IPS-18c (cell line): Measurements from ENCODE around the gene UBL4B.
"Not testable (repeated sequence)": the region's sequence is repeated elsewhere in the genome, so short reads cannot be mapped to it uniquely, and the experiment has no call there.

Experiments
- H3K4me3 ChIP-seq: 2 replicates; pipeline ENCODE4 v1.7.0; 2013; ENCODE audit warnings: low read depth, mild to moderate bottlenecking, low read length, moderate library complexity; ENCODE audit not compliant: insufficient read depth
- H3K9me3 ChIP-seq: one replicate; pipeline ENCODE4 v1.6.1; 2013; ENCODE audit warnings: mild to moderate bottlenecking, low read length, moderate library complexity; ENCODE audit not compliant: control insufficient read depth, insufficient read depth

Gene UBL4B, protein sequence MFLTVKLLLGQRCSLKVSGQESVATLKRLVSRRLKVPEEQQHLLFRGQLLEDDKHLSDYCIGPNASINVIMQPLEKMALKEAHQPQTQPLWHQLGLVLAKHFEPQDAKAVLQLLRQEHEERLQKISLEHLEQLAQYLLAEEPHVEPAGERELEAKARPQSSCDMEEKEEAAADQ

DNA sequence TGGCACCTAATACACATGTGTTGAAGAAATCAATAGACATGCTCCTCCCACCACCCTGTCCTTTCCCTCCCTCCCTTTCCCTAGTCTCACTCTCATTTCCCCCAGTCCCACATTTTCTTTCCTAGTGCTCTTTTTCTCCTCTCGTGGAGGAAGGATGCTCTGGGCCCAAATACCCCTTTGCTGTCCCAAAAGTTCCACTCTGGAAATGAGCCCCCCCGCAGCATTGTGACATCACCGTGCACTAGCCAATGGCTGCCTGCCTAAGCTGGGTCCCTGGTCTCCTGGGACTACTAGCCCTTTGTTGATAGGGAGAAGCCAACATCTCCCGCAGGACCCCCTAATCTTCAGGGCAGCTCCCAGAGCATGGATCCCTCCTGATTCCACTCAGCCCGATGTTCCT is at the start of gene UBL4B:
Gene UBL4B (plus strand): TSS at position 301 of the 400 bp plus-strand sequence. CDS start 92 bp downstream, at position 393.
- no peaks in the 10 kb centered on the region for H3K9me3 ChIP-seq
- no peak within 1 kb of the TSS for H3K4me3 ChIP-seq

DNA sequence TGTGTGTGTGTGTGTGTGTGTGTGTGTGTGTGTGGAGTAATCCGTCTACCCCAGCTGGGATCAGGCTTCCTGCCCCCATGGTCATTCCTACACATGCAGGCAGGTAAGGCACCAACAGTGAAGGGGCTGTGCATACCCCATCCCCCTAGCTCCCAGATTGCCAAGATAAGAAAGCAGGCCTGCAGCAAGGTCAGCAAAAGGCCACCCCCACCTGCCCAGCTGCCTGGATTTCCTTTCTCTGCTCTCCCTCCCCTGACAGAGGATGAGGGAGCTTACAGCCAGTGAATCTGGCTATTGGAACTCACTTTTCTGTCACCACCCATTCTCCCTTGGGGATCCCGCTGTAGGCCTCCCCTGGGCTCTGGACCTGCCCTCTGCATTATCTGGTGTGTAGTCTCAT is 49.6 kb upstream of the UBL4B start:
- no peak overlapping the region for H3K4me3 ChIP-seq
- peaks cover 2% of the 10 kb centered on the region for H3K9me3 ChIP-seq

DNA sequence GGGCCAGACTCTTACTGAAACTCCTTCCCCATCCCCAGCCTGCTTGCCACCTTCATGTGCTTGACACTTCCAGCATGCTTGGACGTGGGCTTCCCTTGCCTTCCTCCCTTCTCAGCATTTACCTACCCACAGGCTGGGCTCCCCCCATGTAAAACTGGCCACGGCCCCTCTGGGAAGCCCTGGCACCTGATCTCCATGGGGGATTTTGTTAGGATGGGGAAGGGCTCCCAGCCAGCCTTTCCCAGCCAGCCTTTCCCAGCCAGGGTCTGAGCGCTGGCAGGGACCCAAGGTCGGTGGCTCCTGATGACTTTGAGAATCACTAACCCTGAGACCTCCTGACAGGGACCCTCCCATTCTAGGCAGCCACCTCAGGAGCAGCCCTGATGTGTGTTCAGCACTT is 48.5 kb upstream of the UBL4B start:
- peaks cover 2% of the 10 kb centered on the region for H3K9me3 ChIP-seq
- H3K4me3 ChIP-seq: no peak overlapping the region

DNA sequence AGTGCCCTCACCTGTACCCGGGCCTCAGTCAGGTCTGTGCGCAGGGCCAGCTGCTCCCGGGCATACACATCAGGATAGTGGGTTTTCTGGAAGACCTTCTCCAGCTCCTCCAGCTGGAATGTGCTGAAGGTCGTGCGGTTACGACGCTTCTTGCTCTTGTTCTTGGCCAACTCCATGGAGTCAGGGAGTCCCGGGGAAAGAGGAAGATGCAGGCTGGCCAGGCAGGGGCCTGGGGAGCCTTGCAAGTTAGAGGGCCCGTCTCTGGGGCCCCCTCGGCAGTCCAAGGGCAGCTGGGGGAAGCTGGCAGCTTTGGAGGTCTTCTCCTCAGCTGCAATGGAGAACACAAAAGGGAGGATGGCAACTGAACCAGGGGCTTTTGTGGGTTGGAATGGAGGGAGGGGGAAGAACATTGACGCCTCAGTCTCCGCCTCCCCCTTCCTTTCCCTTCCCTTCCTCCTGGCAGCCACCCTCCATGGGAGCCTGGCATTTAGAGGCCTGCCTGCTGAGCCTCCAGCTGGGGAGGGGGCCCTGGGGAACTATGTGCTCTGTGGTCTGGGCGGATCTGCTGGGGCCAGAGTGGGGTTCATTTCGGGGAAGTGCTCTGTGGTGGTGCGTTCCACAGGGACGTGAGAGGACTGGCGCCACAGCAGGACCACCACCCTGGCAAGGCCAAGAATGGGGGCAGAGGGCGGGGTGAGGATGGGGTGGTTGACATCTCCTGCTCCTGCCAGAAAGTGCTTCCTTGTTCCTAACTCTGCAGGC is 47.5 kb upstream of the UBL4B start:
- H3K9me3 ChIP-seq: no peaks in the 10 kb centered on the region
- no peak overlapping the region for H3K4me3 ChIP-seq

DNA sequence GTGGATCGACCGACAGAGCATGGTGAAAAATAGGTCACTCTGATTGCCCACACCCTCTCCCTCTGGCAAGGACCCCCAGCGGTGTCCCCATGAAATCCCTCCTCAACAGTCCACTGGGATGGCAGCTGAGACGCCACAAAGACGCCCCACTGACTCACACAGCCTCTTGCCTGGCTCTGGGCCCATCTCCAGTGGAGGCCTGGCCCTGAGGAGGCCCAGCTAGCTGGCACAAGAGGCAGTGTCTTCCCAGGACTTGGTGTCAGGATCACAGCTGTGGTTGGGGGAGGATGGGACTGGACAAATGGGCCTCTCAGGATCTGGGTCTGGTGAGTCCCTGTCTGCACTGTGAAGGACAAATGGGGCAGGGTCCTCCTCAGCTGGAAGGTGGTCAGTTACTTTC is 46.4 kb upstream of the UBL4B start:
- Histone ChIP-seq H3K9me3 (no peaks in the 10 kb centered on the region), H3K4me3 (no peak overlapping the region)

DNA sequence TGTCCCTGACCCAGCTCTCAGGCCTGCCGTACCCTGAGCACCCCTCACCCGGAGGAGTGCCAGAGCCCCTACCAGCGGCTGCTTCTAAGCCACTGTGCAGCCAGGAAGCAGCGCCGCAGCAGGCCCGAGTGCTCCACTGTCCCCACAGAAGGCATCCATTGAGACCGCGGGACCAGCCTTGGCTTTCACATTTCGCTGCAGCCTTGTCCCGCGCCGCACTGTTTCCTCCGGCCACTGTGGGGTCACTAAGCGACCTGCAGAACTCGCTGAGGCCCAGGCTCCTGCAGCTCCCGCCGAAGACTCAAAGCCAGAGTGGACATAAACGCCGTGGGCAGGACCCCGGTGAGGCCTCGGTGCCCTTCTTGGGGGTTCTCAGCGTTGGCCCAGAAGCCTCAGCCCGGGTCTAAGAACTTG is 44.8 kb upstream of the UBL4B start:
- Histone ChIP-seq H3K9me3 (no peaks in the 10 kb centered on the region), H3K4me3 (peak overlapping the region; percentile 34; the same call in 1 of the 2 replicates)

DNA sequence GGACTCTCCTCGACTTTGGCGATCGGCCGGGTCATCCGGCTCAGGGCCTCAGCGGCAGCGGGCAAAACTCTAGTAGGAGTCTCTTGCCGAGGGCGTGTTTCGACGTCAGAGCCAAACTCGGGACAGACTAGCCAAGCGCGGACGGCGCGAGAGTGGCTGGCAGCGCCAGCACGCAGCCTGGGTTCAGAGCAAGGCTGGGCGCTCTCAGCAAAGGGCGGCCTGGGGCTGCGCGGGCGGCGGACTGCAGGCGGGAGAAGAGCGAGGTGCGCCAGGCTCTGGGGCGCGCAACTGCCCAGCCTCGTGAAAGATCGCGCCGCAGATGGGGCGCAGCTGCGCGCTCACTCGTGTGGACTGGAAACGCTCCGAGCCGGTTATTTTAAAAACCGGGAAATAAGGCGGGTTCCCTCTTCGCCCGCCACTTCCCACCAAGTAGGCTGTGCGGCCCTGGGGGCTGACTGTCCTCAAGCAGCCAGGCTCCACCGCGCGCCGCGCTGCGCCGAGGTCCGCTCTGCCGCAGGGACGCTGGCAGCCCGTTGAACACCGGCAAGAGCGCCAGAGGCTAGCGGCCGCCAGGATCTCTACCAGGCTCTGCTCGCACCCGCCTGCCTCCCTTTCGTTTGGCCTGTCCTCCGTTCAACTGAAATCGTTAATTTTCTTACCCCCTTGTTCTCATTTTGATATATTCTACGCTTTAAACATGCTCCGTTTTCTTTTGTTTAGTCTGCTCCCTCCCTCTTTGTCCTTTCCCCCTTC is 44.2 kb upstream of the UBL4B start:
- Histone ChIP-seq H3K9me3 (no peaks in the 10 kb centered on the region), H3K4me3 (peak overlapping the region; percentile 34; the same call in 1 of the 2 replicates)

DNA sequence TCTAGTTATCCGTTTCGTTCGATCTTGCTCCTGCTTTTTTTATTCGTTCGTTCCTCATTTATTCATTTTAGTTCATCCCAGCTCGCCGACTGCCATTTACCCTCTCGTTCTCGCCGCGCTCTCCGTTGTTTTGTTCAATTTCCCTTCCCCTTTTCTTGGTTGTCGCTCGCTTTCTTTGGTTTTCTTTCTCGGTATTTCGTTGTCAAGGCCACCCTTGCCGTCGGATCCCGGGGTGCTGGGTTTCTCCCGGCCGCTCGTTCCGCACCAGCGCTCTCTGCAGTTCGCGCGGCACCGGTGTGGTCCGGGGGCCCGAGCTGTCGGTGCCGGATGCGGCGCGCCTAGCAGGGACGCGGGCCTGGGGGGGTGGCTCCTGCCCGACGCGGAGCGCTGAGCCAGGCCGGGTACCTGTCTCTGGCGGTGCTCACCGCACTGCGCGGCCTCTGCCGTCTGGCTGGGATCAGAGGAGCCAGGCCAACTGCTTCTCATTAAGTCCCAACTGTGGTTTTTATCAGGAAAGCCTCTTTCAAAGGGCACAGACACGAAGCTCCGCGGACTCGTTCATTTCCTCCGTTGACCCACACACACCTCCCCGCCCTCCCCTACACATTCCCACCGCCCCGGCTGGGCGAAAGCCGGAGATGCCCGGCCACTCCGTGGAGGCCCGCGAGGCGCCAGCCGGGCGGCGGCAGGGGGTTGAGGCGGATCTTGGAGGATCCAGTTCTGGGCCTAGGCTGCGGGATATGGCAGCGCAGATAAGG is 43.4 kb upstream of the UBL4B start:
- Histone ChIP-seq H3K9me3 (no peaks in the 10 kb centered on the region), H3K4me3 (peak overlapping the region; percentile 34; the same call in 1 of the 2 replicates)

DNA sequence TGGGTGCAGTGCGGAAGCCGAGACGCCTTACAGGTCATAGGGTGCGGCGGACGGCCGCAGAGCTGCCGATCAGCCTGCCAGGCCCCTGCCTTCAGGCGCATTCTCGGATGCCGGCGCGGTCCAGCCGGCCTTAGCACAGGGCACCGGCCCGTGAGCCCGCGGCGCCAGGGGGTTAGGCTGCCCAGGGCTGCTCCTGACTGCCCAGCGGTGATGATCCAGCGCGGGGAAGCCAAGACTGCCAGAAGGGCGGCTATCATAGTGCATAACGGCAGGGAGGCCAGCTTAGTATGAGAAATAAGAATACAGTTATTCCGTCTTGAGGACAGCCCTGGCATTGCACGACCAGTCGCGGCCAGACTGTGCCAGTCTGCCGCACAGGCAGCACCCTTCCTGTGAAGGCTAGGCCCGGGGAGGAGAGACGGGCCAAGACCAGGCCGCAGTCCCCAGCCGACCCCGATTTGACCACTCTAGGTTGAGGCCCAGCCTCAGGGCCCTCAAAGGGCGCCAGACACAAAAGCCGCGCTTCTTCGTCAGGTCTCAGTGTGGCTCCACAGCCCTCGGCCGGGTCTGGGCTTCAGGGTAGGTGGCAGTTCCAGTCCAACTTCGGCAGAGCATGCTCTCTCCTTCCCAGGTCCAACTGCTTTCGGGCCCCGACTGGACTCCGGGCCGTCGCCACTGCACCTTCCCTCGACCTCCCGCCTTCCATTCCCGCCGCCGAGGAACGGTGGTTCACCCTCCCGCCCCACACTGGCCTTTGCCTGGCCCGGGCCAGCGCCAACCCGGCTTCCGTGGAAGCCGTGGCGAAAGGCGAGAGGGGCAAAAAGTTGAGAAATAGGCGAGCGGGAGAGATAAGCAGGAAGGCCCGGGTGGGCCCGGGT is 42.6 kb upstream of the UBL4B start:
- Histone ChIP-seq H3K4me3 (peak overlapping the region; percentile 50), H3K9me3 (no peaks in the 10 kb centered on the region)

DNA sequence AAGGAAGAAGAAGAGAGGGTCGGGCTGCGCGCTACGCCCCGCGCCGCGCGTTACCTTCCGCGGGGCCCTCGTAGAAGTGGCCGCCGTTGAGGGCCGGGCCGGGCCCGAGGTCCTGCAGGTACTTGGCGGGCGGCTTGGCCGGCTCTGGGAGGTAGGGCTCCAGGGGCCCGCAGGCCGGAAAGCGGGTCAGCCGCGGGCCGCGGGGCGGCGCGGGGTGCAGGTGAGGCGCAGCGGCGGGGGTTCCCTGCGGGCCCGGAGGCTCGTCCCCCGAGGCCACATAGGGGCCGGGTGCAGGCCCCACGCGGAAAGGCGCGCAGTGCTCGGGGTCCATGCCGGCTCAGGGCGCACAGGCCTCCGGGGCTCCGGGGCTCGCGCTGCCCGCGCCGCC is 42.0 kb upstream of the UBL4B start:
- H3K4me3 ChIP-seq: peak overlapping the region; percentile 50

DNA sequence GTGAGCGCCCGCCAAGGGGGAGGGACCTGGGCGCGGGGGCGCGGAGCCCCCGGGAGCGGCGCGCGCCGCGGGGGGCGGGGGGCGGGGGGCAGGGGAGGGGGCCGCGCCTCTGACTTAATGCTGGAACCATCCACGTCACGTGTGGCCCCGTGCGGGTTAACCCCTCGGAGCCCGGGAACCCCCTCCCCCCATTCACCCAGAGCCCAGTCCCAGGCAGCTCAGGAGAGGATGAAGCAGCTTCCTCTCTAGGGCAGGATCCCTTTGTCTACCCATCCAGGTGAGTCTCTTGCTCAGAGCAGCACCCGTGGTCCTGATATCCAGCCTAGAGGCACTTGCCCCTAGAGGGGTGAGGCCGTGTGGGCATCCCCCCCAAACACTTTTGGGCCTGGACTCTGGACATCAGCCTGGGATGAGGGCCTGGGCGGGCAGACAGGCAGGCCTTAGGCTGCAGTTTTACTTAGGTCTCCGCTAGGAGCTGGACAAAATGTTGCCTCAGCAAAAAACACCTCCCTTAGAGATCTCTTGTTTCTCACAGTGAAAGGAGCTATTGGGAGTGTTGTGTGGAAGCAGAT is 41.5 kb upstream of the UBL4B start, which contains the start of gene ALX3:
Gene ALX3 (minus strand): TSS at position 2 of the 572 bp plus-strand sequence. CDS start 60 bp downstream, outside the sequence.
- no peaks in the 10 kb centered on the region for H3K9me3 ChIP-seq
- peak within 1 kb of the TSS; percentile 50 for H3K4me3 ChIP-seq

More for the DNA sequence above, 42.0 kb upstream of the UBL4B start:
- H3K9me3 ChIP-seq: no peaks in the 10 kb centered on the region

DNA sequence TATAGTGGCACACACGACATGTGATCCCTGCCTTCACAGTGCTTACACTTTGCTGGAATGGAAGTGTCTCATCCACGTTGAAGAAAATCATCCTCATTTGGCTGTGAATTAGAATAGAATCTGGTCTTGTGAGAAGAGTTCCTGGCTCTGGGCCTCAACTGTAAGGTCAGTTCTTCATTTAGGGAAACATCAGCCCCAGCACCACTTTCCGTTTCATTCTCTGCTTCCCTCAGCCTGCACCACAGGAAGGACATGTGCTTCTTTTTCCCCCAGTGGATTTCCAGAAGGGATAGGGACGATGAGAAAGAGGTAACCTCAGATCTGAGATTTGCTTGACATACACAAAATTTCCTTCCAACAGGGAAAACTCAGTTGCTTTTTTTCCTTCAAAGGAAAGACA is 38.1 kb upstream of the UBL4B start:
- Histone ChIP-seq H3K9me3 (no peaks in the 10 kb centered on the region), H3K4me3 (no peak overlapping the region)

DNA sequence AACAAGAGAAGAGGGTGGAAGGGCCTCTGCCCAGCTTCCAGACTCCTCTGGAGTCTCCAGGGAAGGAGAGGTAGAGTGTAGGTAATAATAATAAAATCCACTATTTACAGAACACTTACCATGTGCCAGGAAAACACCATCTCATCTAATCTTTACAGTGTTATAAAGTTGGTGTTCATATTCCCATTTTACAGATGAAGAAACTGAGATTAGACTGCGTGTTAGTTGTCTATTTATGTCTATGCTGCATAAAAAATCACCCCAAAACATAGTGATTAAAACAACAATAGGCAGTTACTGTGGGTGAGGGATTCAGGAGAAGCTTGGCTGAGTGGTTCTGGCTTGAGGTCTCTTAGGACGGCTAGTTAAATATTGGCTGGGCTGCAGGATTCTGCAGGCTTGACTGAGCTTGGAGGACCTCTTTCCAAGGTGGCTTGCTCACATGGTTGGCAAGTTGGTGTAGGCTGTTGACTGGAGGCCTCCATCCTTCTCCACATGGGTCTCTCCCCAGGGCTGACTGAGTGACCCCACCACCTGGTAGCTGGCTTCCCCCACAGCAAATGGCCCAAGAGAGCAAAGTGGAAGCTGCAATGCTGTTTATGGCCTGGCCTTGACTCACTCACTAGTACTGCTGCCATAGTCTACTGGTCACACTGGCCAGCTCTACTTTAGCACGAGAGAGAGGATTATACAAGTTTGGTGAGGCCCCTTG is 35.3 kb upstream of the UBL4B start:
- Histone ChIP-seq H3K9me3 (no peaks in the 10 kb centered on the region), H3K4me3 (no peak overlapping the region)

DNA sequence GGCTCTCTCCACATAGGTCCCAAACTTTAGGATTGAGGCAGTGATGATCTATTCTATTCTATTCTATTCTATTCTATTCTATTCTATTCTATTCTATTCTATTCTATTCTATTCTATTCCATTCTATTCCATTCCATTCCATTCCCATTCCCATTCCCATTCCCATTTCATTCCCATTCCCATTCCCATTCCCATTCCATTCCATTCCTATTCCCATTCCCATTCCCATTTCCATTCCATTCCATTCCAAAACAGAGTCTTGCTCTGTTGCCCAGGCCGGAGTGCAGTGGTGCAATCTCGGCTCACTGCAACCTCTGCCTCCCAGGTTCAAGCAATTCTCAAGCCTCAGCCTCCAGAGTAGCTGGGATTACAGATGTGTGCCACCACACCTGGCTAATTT is 32.2 kb upstream of the UBL4B start:
- H3K4me3 ChIP-seq, H3K9me3 ChIP-seq: not testable (repeated sequence)

DNA sequence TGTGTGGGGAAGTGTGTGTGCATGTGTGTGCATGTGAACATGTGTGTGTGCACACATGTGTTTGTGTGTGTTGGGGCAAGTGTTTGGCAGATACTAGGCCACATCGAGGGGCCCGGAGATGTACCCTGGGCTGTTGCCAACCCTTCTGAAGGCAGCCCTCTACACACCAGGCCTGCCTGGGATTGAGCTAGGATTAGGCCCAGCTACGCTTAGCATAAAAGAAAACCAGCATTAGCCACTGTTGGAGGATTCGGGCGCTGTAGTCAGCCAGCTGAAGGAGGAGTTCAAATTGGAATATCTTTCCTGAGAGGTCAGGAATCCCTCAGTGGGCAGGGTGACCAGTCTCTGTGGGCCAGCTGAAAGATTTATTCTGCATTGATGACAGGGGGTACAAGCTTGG is 31.2 kb upstream of the UBL4B start:
- no peaks in the 10 kb centered on the region for H3K9me3 ChIP-seq
- H3K4me3 ChIP-seq: no peak overlapping the region

DNA sequence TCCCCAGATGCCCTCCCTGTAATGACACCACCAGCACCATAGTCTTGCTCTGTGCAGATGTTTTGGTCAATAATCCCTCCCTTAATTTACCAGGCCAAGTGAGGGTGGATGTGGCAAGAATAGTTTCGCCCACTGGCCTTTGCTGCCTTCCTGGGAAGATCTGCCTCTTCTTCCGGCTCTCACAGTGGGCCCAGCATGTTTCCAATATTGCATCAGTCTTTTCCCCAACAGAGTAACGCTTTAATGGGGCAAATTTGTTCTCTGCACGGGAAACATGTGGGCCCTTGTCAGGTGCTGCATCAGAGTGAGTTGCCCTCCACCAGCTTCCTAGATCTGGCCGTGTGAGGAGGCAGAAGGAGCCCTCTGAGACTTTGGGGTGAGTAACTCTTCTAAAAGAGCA is 29.8 kb upstream of the UBL4B start:
- Histone ChIP-seq H3K9me3 (no peaks in the 10 kb centered on the region), H3K4me3 (no peak overlapping the region)
